Measurements from ENCODE around the gene ETS2.
"Not testable (repeated sequence)": the region's sequence is repeated elsewhere in the genome, so short reads cannot be mapped to it uniquely, and the experiment has no call there.

ETS2 gene

DNA sequence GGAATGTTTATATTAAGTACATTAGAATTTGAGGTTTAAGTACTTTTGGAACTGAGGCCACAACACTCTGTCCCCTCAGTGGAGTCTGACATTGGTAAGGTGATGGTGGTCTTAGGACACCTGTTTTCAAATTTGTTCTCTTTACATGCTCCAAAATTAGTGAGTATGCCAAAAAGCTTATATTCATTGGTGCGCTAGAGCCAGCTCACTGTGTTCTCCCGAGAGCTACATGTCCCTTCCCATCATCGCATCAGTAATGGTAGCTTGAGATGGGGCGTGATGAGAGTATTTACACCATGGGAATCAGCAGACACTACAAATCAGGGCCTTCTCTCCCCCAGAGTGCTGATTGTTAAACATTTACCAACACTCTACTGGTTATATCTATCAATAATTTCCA, 19.5 kb downstream of the ETS2 start:
- DNase-seq (ENCODE audit: low read depth): no peak
- no peak overlapping the region for H3K4me3 ChIP-seq (ENCODE audit: low read depth, low read length)
- TF ChIP-seq, protein P1, sequence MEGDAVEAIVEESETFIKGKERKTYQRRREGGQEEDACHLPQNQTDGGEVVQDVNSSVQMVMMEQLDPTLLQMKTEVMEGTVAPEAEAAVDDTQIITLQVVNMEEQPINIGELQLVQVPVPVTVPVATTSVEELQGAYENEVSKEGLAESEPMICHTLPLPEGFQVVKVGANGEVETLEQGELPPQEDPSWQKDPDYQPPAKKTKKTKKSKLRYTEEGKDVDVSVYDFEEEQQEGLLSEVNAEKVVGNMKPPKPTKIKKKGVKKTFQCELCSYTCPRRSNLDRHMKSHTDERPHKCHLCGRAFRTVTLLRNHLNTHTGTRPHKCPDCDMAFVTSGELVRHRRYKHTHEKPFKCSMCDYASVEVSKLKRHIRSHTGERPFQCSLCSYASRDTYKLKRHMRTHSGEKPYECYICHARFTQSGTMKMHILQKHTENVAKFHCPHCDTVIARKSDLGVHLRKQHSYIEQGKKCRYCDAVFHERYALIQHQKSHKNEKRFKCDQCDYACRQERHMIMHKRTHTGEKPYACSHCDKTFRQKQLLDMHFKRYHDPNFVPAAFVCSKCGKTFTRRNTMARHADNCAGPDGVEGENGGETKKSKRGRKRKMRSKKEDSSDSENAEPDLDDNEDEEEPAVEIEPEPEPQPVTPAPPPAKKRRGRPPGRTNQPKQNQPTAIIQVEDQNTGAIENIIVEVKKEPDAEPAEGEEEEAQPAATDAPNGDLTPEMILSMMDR (conservative IDR thresholded peaks at IDR 0.05; ENCODE audit: low read depth, low read length): no peak

DNA sequence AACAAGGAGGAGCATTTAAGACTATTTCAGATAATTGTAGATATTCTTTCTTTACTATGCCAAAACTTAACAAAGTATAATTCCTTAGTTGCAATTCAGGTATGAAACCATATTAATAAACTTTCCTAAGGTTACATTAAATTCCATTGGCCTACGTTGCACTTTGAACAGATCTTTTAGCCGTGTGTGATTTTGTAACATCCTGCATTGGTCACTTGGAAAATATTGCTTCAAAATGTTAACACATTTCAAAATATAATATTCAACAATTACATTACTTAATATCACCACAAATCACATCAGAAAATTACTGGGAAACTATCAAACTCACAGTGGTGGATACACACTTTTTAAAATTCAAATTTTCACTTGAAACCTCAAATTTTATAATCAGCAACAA, 20.2 kb downstream of the ETS2 start:
- DNase-seq (ENCODE audit: low read depth): no peak
- TF ChIP-seq, protein P1 (conservative IDR thresholded peaks at IDR 0.05; ENCODE audit: low read depth, low read length): no peak
- no peak overlapping the region for H3K4me3 ChIP-seq (ENCODE audit: low read depth, low read length)

DNA sequence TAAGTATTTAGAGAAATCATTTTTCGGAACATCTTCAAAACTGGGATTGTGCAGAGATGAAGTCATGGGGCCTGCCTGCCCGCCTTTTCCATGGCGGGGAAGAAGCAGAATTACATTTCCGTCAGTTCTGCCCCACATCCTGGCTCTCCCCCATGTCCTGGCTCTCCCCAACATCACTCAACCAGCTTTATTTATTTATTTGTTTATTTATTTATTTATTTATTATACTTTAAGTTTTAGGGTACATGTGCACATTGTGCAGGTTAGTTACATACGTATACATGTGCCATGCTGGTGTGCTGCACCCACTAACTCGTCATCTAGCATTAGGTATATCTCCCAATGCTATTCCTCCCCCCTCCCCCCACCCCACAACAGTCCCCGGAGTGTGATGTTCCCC, 22.4 kb downstream of the ETS2 start:
- not testable (repeated sequence) for DNase-seq (ENCODE audit: low read depth); H3K4me3 ChIP-seq (ENCODE audit: low read depth, low read length)

DNA sequence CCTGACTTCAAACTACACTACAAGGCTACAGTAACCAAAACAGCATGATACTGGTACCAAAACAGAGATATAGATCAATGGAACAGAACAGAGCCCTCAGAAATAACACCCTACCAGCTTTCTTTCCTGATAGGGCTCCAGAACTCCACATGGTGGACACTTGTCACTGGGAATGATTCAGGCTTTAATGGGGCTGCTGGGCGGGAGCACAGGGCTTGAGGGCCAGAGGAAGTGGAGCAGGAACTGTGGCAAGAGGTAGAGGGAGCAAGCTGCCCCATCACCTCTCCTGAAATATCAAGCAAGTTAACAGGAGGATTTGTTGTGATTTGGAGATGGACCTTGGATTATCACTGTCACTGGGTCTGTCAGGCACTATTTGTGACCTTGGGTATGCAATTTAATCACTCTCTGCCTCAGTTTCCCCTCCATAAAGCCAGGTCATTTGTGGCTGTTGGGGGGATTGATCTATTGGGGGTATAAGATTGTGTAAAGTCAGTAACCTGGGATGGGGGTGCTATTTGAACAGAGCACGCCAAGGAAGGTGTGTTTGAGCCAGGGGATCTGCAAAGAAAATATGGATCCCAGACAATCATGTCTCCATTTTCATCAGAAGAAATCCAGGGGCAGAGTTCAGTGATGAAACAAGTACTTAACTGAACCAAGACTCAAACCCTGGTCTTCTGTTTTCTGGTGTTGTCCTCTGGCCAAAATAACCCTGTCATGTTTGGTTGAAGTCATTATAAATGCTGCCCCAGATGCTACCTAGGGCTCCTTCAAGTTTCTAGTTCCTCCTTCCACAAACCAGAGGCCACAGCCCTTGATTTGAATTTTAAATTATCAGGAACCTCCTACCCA, 25.2 kb downstream of the ETS2 start:
- TF ChIP-seq, protein P1 (conservative IDR thresholded peaks at IDR 0.05; ENCODE audit: low read depth, low read length): no peak
- no peak overlapping the region for H3K4me3 ChIP-seq (ENCODE audit: low read depth, low read length)
- no peak for DNase-seq (ENCODE audit: low read depth)

DNA sequence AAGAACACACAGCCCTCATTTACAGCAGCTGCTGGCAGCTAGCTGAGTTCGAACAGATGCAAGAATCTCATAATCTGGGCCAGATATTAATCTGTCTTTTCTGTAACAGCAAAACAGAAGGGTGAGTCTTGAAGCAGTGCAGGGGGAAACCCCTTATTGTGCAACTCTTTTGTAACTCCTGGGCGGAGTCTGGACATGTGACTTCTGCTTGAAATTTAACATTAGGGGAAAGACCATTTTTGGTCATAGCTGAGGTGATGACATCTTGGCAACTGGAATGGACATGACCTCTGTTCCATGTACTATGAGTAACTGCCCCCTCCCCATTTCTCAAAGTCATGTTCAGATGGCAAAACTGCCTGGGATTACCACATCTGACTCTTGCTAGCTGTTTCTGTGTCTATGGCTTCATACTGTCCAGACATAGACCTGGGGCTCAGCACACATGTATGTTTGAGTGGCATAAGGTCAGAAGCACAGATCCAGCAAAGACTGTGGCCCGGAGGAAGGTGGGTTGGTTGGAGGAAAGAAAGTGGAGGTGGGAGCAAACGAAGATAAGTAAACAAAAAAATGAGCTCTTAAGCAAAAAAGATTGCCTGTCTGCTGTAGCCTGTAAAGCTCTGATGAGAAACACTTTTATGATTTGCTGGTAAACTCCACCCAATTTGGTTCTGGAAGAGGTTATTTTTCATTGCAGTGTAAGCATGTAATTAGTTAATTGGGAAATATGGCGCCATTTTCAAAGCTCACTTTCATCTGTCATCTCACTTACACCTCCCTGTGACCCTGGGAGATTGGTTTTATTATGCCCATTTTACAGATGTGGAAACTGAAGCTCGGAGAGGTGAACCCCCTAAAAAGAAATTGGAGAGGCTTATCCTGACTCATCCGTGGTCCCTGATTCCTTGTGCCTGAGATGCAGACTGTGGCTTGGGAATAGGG, 26.1 kb downstream of the ETS2 start:
- DNase-seq (ENCODE audit: low read depth): peak; percentile 99
- no peak overlapping the region for H3K4me3 ChIP-seq (ENCODE audit: low read depth, low read length)
- TF ChIP-seq, protein P1 (conservative IDR thresholded peaks at IDR 0.05; ENCODE audit: low read depth, low read length): no peak

DNA sequence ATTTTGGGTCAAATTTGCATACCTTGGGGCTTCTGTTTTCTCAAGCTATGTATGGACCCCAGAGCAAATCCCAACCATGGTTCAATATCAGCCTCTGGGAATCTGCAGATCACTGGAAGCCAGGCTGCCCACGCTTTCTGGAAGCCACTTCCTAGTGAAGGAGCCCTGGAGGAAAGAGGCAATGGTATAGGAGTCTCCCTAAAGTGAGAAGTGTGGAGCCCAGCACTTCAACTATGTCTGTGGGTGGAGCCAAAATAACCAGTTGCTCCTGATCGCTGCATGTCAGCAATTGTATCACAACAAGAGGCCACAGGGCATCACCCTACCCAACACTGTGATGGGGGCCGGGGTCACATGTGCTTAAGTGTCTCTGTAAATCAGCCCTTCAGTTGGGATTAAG, 26.9 kb downstream of the ETS2 start:
- TF ChIP-seq, protein P1 (conservative IDR thresholded peaks at IDR 0.05; ENCODE audit: low read depth, low read length): no peak
- no peak overlapping the region for H3K4me3 ChIP-seq (ENCODE audit: low read depth, low read length)
- no peak for DNase-seq (ENCODE audit: low read depth)

DNA sequence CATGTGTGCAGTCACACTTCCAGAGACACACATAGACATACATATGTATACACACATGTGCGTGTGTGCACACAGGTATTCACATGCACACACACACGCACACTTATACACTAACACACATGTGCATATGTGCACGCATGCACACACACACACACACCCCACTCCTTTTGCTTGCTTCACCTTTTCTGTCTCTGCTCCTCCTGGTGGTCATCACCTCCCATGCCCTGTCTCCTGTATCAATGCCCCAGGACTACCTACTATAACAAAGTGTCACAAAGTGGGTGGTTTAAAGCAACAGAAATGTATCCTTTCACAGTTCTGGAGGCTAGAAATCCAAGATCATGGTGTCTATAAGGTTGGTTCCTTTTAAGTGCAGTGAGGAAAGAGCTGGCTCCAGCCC, 27.4 kb downstream of the ETS2 start:
- DNase-seq (ENCODE audit: low read depth): no peak
- no peak overlapping the region for H3K4me3 ChIP-seq (ENCODE audit: low read depth, low read length)
- TF ChIP-seq, protein P1 (conservative IDR thresholded peaks at IDR 0.05; ENCODE audit: low read depth, low read length): peak; percentile 39
